Central memory CD8-positive, alpha-beta T cell (primary cell): Measurements from ENCODE around the gene SLC23A1.

Experiments used
- ATAC-seq: fragments of 150-1000 bp; cut with Tn5 transposase; replicated peaks from 2 replicates; pipeline ENCODE4 v1.10.0; 2022; ENCODE audit warnings: mild to moderate bottlenecking, moderate FRiP score, moderate number of reproducible peaks; ENCODE audit not compliant: poor library complexity, severe bottlenecking; ENCODE audit errors: extremely low read depth
- DNase-seq, 2 donors: peaks; one replicate each; pipeline ENCODE4 v3.0.0; 2021; ENCODE audit warnings: low spot score in 2 of 2
- H3K27ac Mint-ChIP-seq: one replicate; pipeline ENCODE4 v1.8.0; 2022; ENCODE audit warnings: low read depth, mild to moderate bottlenecking, moderate library complexity, mixed read lengths
- H3K27me3 Mint-ChIP-seq: one replicate; pipeline ENCODE4 v1.8.0; 2022; ENCODE audit warnings: mixed read lengths
- H3K36me3 Mint-ChIP-seq: one replicate; pipeline ENCODE4 v1.8.0; 2022; ENCODE audit warnings: mild to moderate bottlenecking, moderate library complexity, mixed read lengths; ENCODE audit not compliant: insufficient read depth
- H3K4me1 Mint-ChIP-seq: one replicate; pipeline ENCODE4 v1.8.0; 2022; ENCODE audit warnings: mixed read lengths
- H3K4me3 Mint-ChIP-seq: one replicate; pipeline ENCODE4 v1.8.0; 2022; ENCODE audit warnings: mild to moderate bottlenecking, moderate library complexity, mixed read lengths
- H3K9me3 Mint-ChIP-seq: one replicate; pipeline ENCODE4 v1.8.0; 2022; ENCODE audit warnings: mixed read lengths

Gene SLC23A1

GRCh38 chr5:139382807-139383206, 290 bp downstream of the SLC23A1 start:
- no peak for ATAC-seq
- no peak for DNase-seq
- Mint-ChIP-seq H3K36me3 (peaks cover 6% of the 10 kb centered on the region), H3K4me3 (no peak overlapping the region), H3K27me3 (no peaks in the 10 kb centered on the region), H3K4me1 (peaks cover 24% of the 10 kb centered on the region), H3K9me3 (no peaks in the 10 kb centered on the region), H3K27ac (no peak overlapping the region)

GRCh38 chr5:139381837-139382761, 998 bp downstream of the SLC23A1 start:
- ATAC-seq: no peak

DNA sequence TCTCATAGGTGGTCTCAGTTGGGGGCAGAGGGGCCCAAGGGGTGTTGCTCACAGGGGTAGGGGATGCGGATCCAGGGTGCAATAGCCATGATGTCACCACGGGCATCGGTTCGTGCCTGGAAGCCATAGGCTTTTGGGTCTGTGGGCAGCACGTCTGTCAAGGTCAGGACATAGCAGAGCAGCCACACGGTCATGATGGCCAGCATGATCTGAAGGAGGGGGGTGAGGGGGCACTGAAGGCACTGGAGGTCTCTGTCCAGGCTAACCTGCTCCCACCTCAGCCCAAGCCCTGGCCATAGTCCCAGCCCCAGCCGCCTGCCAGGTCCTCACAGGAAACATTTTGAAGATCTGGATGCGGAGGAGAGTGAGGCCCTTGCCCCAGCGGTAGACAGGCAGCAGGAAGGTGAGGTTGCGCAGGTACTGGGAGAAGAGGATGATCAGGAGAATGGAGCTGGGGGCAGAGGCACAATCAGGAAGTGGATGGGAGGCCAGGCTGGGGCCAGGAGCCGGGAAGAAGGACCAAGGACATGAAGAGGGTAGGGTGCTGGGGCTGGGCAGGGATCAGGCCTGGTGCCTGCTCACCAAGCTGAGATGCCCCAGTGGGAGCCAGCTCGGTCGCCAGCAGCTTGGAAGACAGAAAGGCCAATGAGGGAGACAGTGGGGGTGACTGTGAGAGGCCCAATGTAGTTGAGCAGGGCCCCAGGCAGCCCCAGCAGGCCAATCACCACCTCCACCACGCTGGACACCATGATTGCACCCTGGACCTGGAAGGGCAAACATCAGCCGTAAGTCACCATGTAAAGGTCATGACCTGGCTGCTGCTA, 3.3 kb downstream of the SLC23A1 start:
- Mint-ChIP-seq H3K27me3 (no peaks in the 10 kb centered on the region), H3K4me3 (no peak overlapping the region), H3K36me3 (peaks cover 5% of the 10 kb centered on the region), H3K4me1 (peaks cover 7% of the 10 kb centered on the region), H3K27ac (no peak overlapping the region), H3K9me3 (no peaks in the 10 kb centered on the region)
- DNase-seq (no peak), ATAC-seq (no peak)

More at GRCh38 chr5:139381837-139382761, 998 bp downstream of the SLC23A1 start:
- H3K4me1 Mint-ChIP-seq: peaks cover 24% of the 10 kb centered on the region
- H3K4me3 Mint-ChIP-seq: no peak overlapping the region
- no peak overlapping the region for H3K27ac Mint-ChIP-seq
- peaks cover 6% of the 10 kb centered on the region for H3K36me3 Mint-ChIP-seq
- DNase-seq: no peak
- H3K9me3 Mint-ChIP-seq: no peaks in the 10 kb centered on the region
- no peaks in the 10 kb centered on the region for H3K27me3 Mint-ChIP-seq

DNA sequence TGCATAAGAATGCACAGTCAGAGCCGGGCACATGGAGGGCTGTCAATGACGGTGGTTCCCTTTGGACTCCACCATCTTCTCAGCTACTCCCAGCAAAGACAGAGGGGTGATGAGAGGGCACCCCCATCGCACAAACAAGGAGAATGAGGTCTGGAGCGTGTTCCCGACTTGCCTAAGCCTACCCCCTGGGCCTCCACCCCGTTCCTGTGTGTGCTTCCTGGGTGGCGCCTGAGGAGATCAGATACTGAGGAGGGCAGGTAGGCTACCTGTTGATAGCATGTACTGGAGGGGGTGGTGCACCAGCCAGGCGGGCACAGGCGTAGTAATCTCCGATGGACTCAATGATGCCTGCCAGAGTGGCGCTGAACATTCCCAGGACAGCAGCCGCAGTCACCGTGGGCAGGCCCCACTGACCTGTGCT, 4.1 kb downstream of the SLC23A1 start:
- Mint-ChIP-seq H3K4me1 (no peaks in the 10 kb centered on the region), H3K36me3 (peaks cover 7% of the 10 kb centered on the region), H3K27me3 (no peaks in the 10 kb centered on the region), H3K4me3 (no peak overlapping the region), H3K27ac (no peak overlapping the region), H3K9me3 (no peaks in the 10 kb centered on the region)
- DNase-seq (no peak), ATAC-seq (no peak)

DNA sequence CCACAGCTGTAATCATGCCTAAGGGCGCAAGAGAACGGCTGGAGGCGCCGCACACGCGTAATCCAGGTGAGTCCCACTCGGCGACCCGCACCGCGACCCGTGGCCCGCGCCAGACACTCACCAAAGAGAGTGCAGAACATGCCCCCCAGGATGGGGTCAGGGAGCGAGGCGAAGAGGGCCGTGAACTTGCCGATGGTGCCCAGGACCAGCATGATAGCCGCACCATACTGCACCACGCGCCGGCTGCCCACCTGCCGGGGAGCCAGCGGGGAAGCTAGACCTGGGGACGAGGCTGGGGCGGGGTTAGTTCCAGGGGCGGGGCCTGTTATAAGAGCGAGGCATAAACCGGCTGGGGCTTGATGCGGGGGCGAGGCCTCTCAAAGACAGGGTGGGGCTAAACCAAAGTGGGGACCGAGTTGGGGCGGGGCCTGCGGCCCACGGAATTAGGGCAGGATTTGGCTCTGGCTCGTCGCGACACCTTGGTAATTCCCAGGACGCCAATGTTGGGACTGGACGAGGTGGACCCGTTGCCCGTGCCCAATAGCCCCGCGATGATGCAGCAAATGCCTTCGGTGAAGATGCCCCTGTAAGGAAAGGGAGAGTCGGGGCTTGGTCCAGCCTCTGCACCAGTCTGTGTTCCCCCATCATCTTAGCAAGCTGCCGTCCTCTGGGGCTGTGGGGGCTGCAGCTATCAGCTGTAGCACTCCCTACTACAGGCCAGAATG, 4.8 kb downstream of the SLC23A1 start:
- Mint-ChIP-seq H3K9me3 (no peaks in the 10 kb centered on the region), H3K27me3 (no peaks in the 10 kb centered on the region), H3K4me3 (no peak overlapping the region), H3K4me1 (no peaks in the 10 kb centered on the region), H3K36me3 (peaks cover 9% of the 10 kb centered on the region), H3K27ac (no peak overlapping the region)
- DNase-seq (no peak), ATAC-seq (no peak)

- no peak for ATAC-seq
- Mint-ChIP-seq H3K36me3 (peaks cover 11% of the 10 kb centered on the region), H3K27ac (peak overlapping the region; percentile 49), H3K4me1 (no peaks in the 10 kb centered on the region), H3K4me3 (no peak overlapping the region), H3K9me3 (no peaks in the 10 kb centered on the region), H3K27me3 (no peaks in the 10 kb centered on the region)
- no peak for DNase-seq
These were observed 5.9 kb downstream of the SLC23A1 start for GRCh38 chr5:139377226-139377625.

DNA sequence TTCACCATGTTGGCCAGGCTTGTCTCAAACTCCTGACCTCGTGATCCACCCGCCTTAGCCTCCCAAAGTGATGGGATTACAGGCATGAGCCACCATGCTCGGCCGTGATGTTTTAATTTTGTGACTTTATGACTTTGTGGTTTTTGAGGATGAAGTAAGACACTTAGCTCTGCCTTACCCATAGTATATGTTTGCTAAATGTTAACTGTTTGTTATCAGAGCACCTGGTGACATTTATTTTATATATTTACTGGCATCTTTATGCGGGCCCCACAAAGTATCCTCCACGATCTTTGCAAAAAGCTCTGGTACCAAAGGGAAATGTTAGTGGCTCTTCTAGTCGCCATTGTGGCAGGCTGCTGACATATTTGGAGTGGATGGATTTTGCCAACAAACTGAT, 6.7 kb downstream of the SLC23A1 start:
- peaks cover 15% of the 10 kb centered on the region for H3K36me3 Mint-ChIP-seq
- ATAC-seq (no peak), DNase-seq (no peak)
- H3K27me3 Mint-ChIP-seq: no peaks in the 10 kb centered on the region
- H3K9me3 Mint-ChIP-seq: no peaks in the 10 kb centered on the region
- no peak overlapping the region for H3K4me3 Mint-ChIP-seq
- H3K27ac Mint-ChIP-seq: no peak overlapping the region
- H3K4me1 Mint-ChIP-seq: no peaks in the 10 kb centered on the region

DNA sequence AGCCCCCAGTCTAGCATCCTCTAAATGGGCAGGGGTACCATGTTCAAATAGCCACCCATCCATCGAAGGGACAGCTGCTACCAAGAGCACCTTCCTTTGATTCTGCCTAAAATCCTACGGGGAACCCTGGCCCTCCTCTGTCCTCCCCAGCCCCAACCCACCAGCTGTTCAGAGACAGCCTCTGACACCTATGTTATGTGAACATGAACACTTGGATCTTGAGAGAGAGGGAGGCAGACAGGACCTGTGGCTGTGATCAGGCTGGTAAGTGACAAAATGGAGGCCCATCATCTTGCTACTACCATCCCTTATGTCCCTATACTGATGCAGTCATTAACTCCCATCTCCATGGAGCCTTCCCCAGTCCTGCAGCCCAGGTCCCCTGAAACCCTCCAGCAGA, 8.2 kb downstream of the SLC23A1 start:
- Mint-ChIP-seq H3K4me3 (no peak overlapping the region), H3K4me1 (no peaks in the 10 kb centered on the region), H3K27me3 (no peaks in the 10 kb centered on the region), H3K27ac (no peak overlapping the region), H3K36me3 (peaks cover 18% of the 10 kb centered on the region), H3K9me3 (no peaks in the 10 kb centered on the region)
- ATAC-seq (no peak), DNase-seq (no peak)

- Mint-ChIP-seq H3K4me3 (no peak overlapping the region), H3K27ac (no peak overlapping the region), H3K4me1 (peaks cover 5% of the 10 kb centered on the region), H3K27me3 (no peaks in the 10 kb centered on the region), H3K9me3 (no peaks in the 10 kb centered on the region), H3K36me3 (peaks cover 37% of the 10 kb centered on the region)
- ATAC-seq (no peak), DNase-seq (no peak)
These were observed 11.3 kb downstream of the SLC23A1 start for GRCh38 chr5:139371482-139372435.

GRCh38 chr5:139369181-139369580, 13.9 kb downstream of the SLC23A1 start:
- DNase-seq (no peak), ATAC-seq (no peak)
- Mint-ChIP-seq H3K4me1 (peaks cover 5% of the 10 kb centered on the region), H3K36me3 (peaks cover 58% of the 10 kb centered on the region), H3K27me3 (no peaks in the 10 kb centered on the region), H3K4me3 (no peak overlapping the region), H3K9me3 (no peaks in the 10 kb centered on the region), H3K27ac (no peak overlapping the region)

DNA sequence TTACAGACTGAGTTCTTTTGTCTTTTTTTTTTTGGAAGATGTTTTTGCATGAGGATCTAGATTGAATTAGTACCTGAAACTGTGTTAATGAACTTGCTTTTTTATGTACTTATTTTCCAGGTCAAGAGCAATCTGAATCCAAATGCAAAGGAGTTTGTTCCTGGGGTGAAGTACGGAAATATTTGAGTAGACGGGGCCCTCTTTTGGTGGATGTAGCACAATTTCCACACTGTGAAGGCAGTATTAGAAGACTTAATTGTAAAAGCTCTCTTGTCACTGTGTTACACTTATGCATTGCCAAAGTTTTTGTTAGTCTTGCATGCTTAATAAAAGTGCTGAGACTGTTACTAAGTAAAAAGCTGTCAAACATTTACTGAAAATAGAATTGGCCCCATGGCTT, 14.5 kb downstream of the SLC23A1 start:
- DNase-seq (no peak), ATAC-seq (no peak)
- Mint-ChIP-seq H3K27me3 (no peaks in the 10 kb centered on the region), H3K4me1 (peaks cover 5% of the 10 kb centered on the region), H3K4me3 (no peak overlapping the region), H3K36me3 (peaks cover 59% of the 10 kb centered on the region), H3K27ac (no peak overlapping the region), H3K9me3 (no peaks in the 10 kb centered on the region)
